Measurements from ENCODE around the gene MADD.

The MADD gene

GRCh38 chr11:47269829-47270305 is at the start of gene MADD:
Gene MADD, plus strand, starts transcription at chr11:47270133.
- H3K4me1 Mint-ChIP-seq (ENCODE audit: low read depth), result peaks cover 48% of the 10 kb centered on the region
- H3K9me3 Mint-ChIP-seq, result no peaks in the 10 kb centered on the region
- peak within 1 kb of the TSS; percentile 96 for H3K27ac Mint-ChIP-seq
- peak within 1 kb of the TSS; percentile 87 for H3K4me3 Mint-ChIP-seq
- H3K27me3 Mint-ChIP-seq (ENCODE audit: low read depth), result no peaks in the 10 kb centered on the region
- peaks cover 9% of the 10 kb centered on the region for H3K36me3 Mint-ChIP-seq (ENCODE audit: low read depth)

- H3K4me3 Mint-ChIP-seq, result peak overlapping the region; percentile 4
- no peaks in the 10 kb centered on the region for H3K27me3 Mint-ChIP-seq (ENCODE audit: low read depth)
- no peaks in the 10 kb centered on the region for H3K9me3 Mint-ChIP-seq
- peak overlapping the region; percentile 46 for H3K27ac Mint-ChIP-seq
- peaks cover 37% of the 10 kb centered on the region for H3K4me1 Mint-ChIP-seq (ENCODE audit: low read depth)
- H3K36me3 Mint-ChIP-seq (ENCODE audit: low read depth), result peaks cover 48% of the 10 kb centered on the region
Observed at GRCh38 chr11:47220401-47220821, 49.5 kb upstream of the MADD start.

GRCh38 chr11:47222696-47223095 is 47.2 kb upstream of the MADD start:
- Mint-ChIP-seq H3K27me3 (ENCODE audit: low read depth) (no peaks in the 10 kb centered on the region), H3K36me3 (ENCODE audit: low read depth) (peaks cover 47% of the 10 kb centered on the region), H3K4me1 (ENCODE audit: low read depth) (peaks cover 39% of the 10 kb centered on the region), H3K4me3 (no peak overlapping the region), H3K27ac (no peak overlapping the region), H3K9me3 (no peaks in the 10 kb centered on the region)

GRCh38 chr11:47225552-47226400 is 44.2 kb upstream of the MADD start:
- Mint-ChIP-seq H3K27me3 (ENCODE audit: low read depth) (no peaks in the 10 kb centered on the region), H3K4me3 (no peak overlapping the region), H3K36me3 (ENCODE audit: low read depth) (peaks cover 47% of the 10 kb centered on the region), H3K4me1 (ENCODE audit: low read depth) (peaks cover 30% of the 10 kb centered on the region), H3K27ac (peak overlapping the region; percentile 82), H3K9me3 (no peaks in the 10 kb centered on the region)

GRCh38 chr11:47229161-47229560 is 40.8 kb upstream of the MADD start:
- Mint-ChIP-seq H3K36me3 (ENCODE audit: low read depth) (peaks cover 44% of the 10 kb centered on the region), H3K27ac (peak overlapping the region; percentile 50), H3K9me3 (no peaks in the 10 kb centered on the region), H3K27me3 (ENCODE audit: low read depth) (no peaks in the 10 kb centered on the region), H3K4me1 (ENCODE audit: low read depth) (peaks cover 34% of the 10 kb centered on the region), H3K4me3 (no peak overlapping the region)

- Mint-ChIP-seq H3K27me3 (ENCODE audit: low read depth) (no peaks in the 10 kb centered on the region), H3K36me3 (ENCODE audit: low read depth) (peaks cover 43% of the 10 kb centered on the region), H3K9me3 (no peaks in the 10 kb centered on the region), H3K4me1 (ENCODE audit: low read depth) (peaks cover 37% of the 10 kb centered on the region), H3K27ac (no peak overlapping the region), H3K4me3 (no peak overlapping the region)
Observed at GRCh38 chr11:47233051-47233450, 36.9 kb upstream of the MADD start.

GRCh38 chr11:47233989-47234668 is 35.8 kb upstream of the MADD start:
- Mint-ChIP-seq H3K36me3 (ENCODE audit: low read depth) (peaks cover 41% of the 10 kb centered on the region), H3K27ac (peak overlapping the region; percentile 88), H3K4me3 (peak overlapping the region; percentile 21), H3K9me3 (no peaks in the 10 kb centered on the region), H3K4me1 (ENCODE audit: low read depth) (peaks cover 32% of the 10 kb centered on the region), H3K27me3 (ENCODE audit: low read depth) (no peaks in the 10 kb centered on the region)

GRCh38 chr11:47234669-47235100 is 35.2 kb upstream of the MADD start:
- peaks cover 37% of the 10 kb centered on the region for H3K36me3 Mint-ChIP-seq (ENCODE audit: low read depth)
- H3K9me3 Mint-ChIP-seq, result no peaks in the 10 kb centered on the region
- H3K27me3 Mint-ChIP-seq (ENCODE audit: low read depth), result no peaks in the 10 kb centered on the region
- H3K4me1 Mint-ChIP-seq (ENCODE audit: low read depth), result peaks cover 29% of the 10 kb centered on the region
- H3K4me3 Mint-ChIP-seq, result peak overlapping the region; percentile 70
- H3K27ac Mint-ChIP-seq, result peak overlapping the region; percentile 88

- Mint-ChIP-seq H3K4me3 (peak overlapping the region; percentile 70), H3K4me1 (ENCODE audit: low read depth) (peaks cover 29% of the 10 kb centered on the region), H3K27me3 (ENCODE audit: low read depth) (no peaks in the 10 kb centered on the region), H3K36me3 (ENCODE audit: low read depth) (peaks cover 41% of the 10 kb centered on the region), H3K27ac (peak overlapping the region; percentile 88), H3K9me3 (no peaks in the 10 kb centered on the region)
Observed at GRCh38 chr11:47235163-47235562, 34.8 kb upstream of the MADD start.

- H3K27ac Mint-ChIP-seq, result peak overlapping the region; percentile 73
- no peaks in the 10 kb centered on the region for H3K27me3 Mint-ChIP-seq (ENCODE audit: low read depth)
- no peaks in the 10 kb centered on the region for H3K9me3 Mint-ChIP-seq
- H3K4me3 Mint-ChIP-seq, result no peak overlapping the region
- peaks cover 44% of the 10 kb centered on the region for H3K36me3 Mint-ChIP-seq (ENCODE audit: low read depth)
- H3K4me1 Mint-ChIP-seq (ENCODE audit: low read depth), result peaks cover 29% of the 10 kb centered on the region
Observed at GRCh38 chr11:47236482-47236881, 33.5 kb upstream of the MADD start.

- no peaks in the 10 kb centered on the region for H3K9me3 Mint-ChIP-seq
- peaks cover 57% of the 10 kb centered on the region for H3K36me3 Mint-ChIP-seq (ENCODE audit: low read depth)
- H3K27ac Mint-ChIP-seq, result peak overlapping the region; percentile 26
- H3K4me1 Mint-ChIP-seq (ENCODE audit: low read depth), result peaks cover 18% of the 10 kb centered on the region
- no peak overlapping the region for H3K4me3 Mint-ChIP-seq
- H3K27me3 Mint-ChIP-seq (ENCODE audit: low read depth), result no peaks in the 10 kb centered on the region
Observed at GRCh38 chr11:47239852-47240251, 30.1 kb upstream of the MADD start.

GRCh38 chr11:47241841-47242301 is 28.1 kb upstream of the MADD start:
- Mint-ChIP-seq H3K27ac (peak overlapping the region; percentile 4), H3K4me3 (no peak overlapping the region), H3K9me3 (no peaks in the 10 kb centered on the region), H3K4me1 (ENCODE audit: low read depth) (peaks cover 7% of the 10 kb centered on the region), H3K27me3 (ENCODE audit: low read depth) (no peaks in the 10 kb centered on the region), H3K36me3 (ENCODE audit: low read depth) (peaks cover 51% of the 10 kb centered on the region)

- Mint-ChIP-seq H3K9me3 (no peaks in the 10 kb centered on the region), H3K27ac (no peak overlapping the region), H3K36me3 (ENCODE audit: low read depth) (peaks cover 46% of the 10 kb centered on the region), H3K4me3 (no peak overlapping the region), H3K27me3 (ENCODE audit: low read depth) (no peaks in the 10 kb centered on the region), H3K4me1 (ENCODE audit: low read depth) (peaks cover 10% of the 10 kb centered on the region)
Observed at GRCh38 chr11:47242596-47243192, 27.2 kb upstream of the MADD start.

- Mint-ChIP-seq H3K27ac (peak overlapping the region; percentile 65), H3K4me3 (no peak overlapping the region), H3K36me3 (ENCODE audit: low read depth) (peaks cover 40% of the 10 kb centered on the region), H3K4me1 (ENCODE audit: low read depth) (peaks cover 15% of the 10 kb centered on the region), H3K27me3 (ENCODE audit: low read depth) (no peaks in the 10 kb centered on the region), H3K9me3 (no peaks in the 10 kb centered on the region)
Observed at GRCh38 chr11:47243454-47243853, 26.5 kb upstream of the MADD start.

Measured in T-helper 1 cell treated with Interleukin-12 subunit alpha and Interleukin-12 subunit beta and Interleukin-4 antibody, amounts not matched to agents 30 μg/mL and 1 μg/mL, for 36 hours (primary cell).